HG03064 (cell line): ENCODE results near the gene EHD3.

Experiments
- ATAC-seq: cut with Tn5 transposase; IDR thresholded peaks from one replicate; pipeline ENCODE4 v1.9.1; 2021; ENCODE audit warnings: low read depth; ENCODE audit not compliant: unreplicated experiment

EHD3 gene

GRCh38 chr2:31234683-31235503, 941 bp downstream of the EHD3 start:
- no peak for ATAC-seq

GRCh38 chr2:31235504-31235902, 1.6 kb downstream of the EHD3 start:
- no peak for ATAC-seq

GRCh38 chr2:31236433-31237205, 2.7 kb downstream of the EHD3 start:
- no peak for ATAC-seq

GRCh38 chr2:31237348-31238017, 3.5 kb downstream of the EHD3 start:
- no peak for ATAC-seq

GRCh38 chr2:31238126-31238905, 4.4 kb downstream of the EHD3 start:
- ATAC-seq = no peak

- ATAC-seq = no peak
These were observed 5.1 kb downstream of the EHD3 start for GRCh38 chr2:31238906-31239592.

GRCh38 chr2:31239593-31240177, 5.7 kb downstream of the EHD3 start:
- no peak for ATAC-seq

GRCh38 chr2:31240381-31241365, 6.7 kb downstream of the EHD3 start:
- ATAC-seq = no peak

GRCh38 chr2:31241625-31242270, 7.8 kb downstream of the EHD3 start:
- ATAC-seq = no peak

- ATAC-seq = no peak
These were observed 9.1 kb downstream of the EHD3 start for GRCh38 chr2:31243053-31243452.

- no peak for ATAC-seq
These were observed 10.1 kb downstream of the EHD3 start for GRCh38 chr2:31244101-31244500.

GRCh38 chr2:31246184-31246852, 12.4 kb downstream of the EHD3 start:
- ATAC-seq = no peak

GRCh38 chr2:31247711-31248110, 13.8 kb downstream of the EHD3 start:
- ATAC-seq = no peak

- no peak for ATAC-seq
These were observed 14.2 kb downstream of the EHD3 start for GRCh38 chr2:31248139-31248538.

- no peak for ATAC-seq
These were observed 15.2 kb downstream of the EHD3 start for GRCh38 chr2:31249009-31249690.

GRCh38 chr2:31251018-31251417, 17.1 kb downstream of the EHD3 start:
- ATAC-seq = no peak

GRCh38 chr2:31251851-31252250, 17.9 kb downstream of the EHD3 start:
- no peak for ATAC-seq
